ENCODE measurements around the gene ARHGAP30. TPM values are rescaled to one million over a fixed set of nuclear protein-coding genes. Genes with fewer than 3 reads are reported as not detected.

Gene ARHGAP30
- total and polyA plus RNA-seq, 2 of the 4 experiments (the other 2 are of a cell fraction), result 0.02 TPM; not detected in 1

DNA sequence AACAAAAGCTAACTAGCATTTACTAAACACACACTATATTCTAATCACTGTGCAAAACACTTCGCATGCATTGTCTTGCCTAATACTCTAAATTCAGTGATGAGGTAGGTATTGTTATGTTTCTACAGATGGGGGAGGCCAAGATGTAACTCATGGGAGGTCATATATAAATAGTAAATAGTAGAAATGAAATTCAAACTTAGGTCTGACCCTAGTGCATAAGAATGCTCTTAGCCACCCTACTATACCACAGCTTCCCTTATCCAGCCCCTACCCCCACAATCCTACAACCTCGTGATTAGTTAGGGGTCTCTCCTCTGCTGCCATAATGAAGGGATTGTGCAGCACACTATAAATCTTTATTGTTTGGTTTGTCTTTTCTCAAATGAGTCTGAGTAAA lies 44.9 kb upstream of the ARHGAP30 start:
- H3K18ac ChIP-seq (ENCODE audit: low read depth, low read length), result no peak overlapping the region
- no peak overlapping the region for H4K91ac ChIP-seq (ENCODE audit: insufficient read depth, low read depth, low read length)
- no peak overlapping the region for H3K23ac ChIP-seq (ENCODE audit: low read depth, low read length)
- DNase-seq (peak; percentile 60), ATAC-seq (ENCODE audit: low read depth) (no peak)
- H3K56ac ChIP-seq (ENCODE audit: extremely low read depth, insufficient read depth, low read length), result no peak overlapping the region
- no peak overlapping the region for H2AK9ac ChIP-seq (replicated peaks; ENCODE audit: low read depth, low read length, poor library complexity)
- intact Hi-C loops (cut with micrococcal nuclease), result no loop called here
- H3K9me1 ChIP-seq (ENCODE audit: insufficient read depth, low read length), result peaks cover 27% of the 10 kb centered on the region
- dilution Hi-C loops (cut with HindIII; ENCODE audit: low sequenced_read_pairs, unreplicated experiment), result no loop called here
- H3K9ac ChIP-seq (ENCODE audit: low read depth, low read length), result no peak overlapping the region
- no peak overlapping the region for H2BK15ac ChIP-seq (ENCODE audit: low read depth, low read length)
- H3K9me3 ChIP-seq (ENCODE audit: control insufficient read depth, insufficient read depth, low read length), result no peaks in the 10 kb centered on the region
- H3K27me3 ChIP-seq (ENCODE audit: control insufficient read depth, insufficient read depth, low read length), result no peaks in the 10 kb centered on the region
- BruUV-seq (replicated peaks), result no TSS peak
- peaks cover 23 to 83% of the 10 kb centered on the region in 2 experiments for H3K79me1 ChIP-seq (ENCODE audit: low read depth in 1 of 2, low read length in 2 of 2)
- H3K4me1 ChIP-seq (ENCODE audit: control insufficient read depth, insufficient read depth, low read length), result peaks cover 12% of the 10 kb centered on the region
- peak overlapping the region; percentile 66 for H2BK5ac ChIP-seq (ENCODE audit: low read depth, low read length, poor library complexity, severe bottlenecking)
- peak overlapping the region; percentile 52; the same call in 1 of the 2 replicates for H3K4me2 ChIP-seq (ENCODE audit: low read depth, low read length)
- H4K8ac ChIP-seq (ENCODE audit: low read depth in 2 of 2, low read length in 2 of 2), result peak overlapping the region in 1 of 2 experiments; percentile 36; a peak in 1 of 4 replicates
- no peak overlapping the region for H3K4me3 ChIP-seq (ENCODE audit: insufficient read depth, low read depth, low read length)
- H2AFZ ChIP-seq (replicated peaks; ENCODE audit: low read length, poor library complexity), result no peak overlapping the region
- H2BK20ac ChIP-seq (ENCODE audit: low read depth, low read length), result no peak overlapping the region
- peaks cover 47% of the 10 kb centered on the region for H4K20me1 ChIP-seq (ENCODE audit: insufficient read depth, low read length)
- peaks cover 7% of the 10 kb centered on the region for H3K36me3 ChIP-seq (ENCODE audit: control insufficient read depth, insufficient read depth, low read length)
- WGBS, 2 experiments (ENCODE audit: extremely low coverage in 2 of 2, insufficient read length in 1 of 2), result no CpG with 5 or more reads among the region's 2 CpGs
- ChIA-PET POLR2A (ENCODE audit: unreplicated experiment) (no interaction called here), CTCF (interaction anchor here (0.6 kb wide), 1 partner anchor 124 kb away, joined by 3 read pairs; no protein-coding TSS in a partner anchor)
- in situ Hi-C loops (cut with MboI; ENCODE audit: low sequenced_read_pairs), result no loop called here
- no peak overlapping the region for H2AK5ac ChIP-seq (ENCODE audit: low read depth, low read length)
- H4K5ac ChIP-seq (ENCODE audit: low read depth, low read length), result no peak overlapping the region
- TF ChIP-seq MAFK (IDR thresholded peaks at IDR 0.05; ENCODE audit: low read depth, low read length) (no peak), CEBPB (IDR thresholded peaks at IDR 0.05; ENCODE audit: low read depth, low read length) (peak; percentile 55; the same call in 1 of the 2 replicates)
- H3K4ac ChIP-seq (ENCODE audit: low read depth, low read length), result 0 out of 2 replicates have a peak overlapping the region, but pooled peaks have one; percentile 39
- no peak overlapping the region for H3K27ac ChIP-seq (ENCODE audit: insufficient read depth, low read length)
- peak overlapping the region; percentile 32 for H2BK120ac ChIP-seq (ENCODE audit: low read depth, low read length)
- no peak overlapping the region for H3K14ac ChIP-seq (replicated peaks; ENCODE audit: low read depth, low read length)

All from IMR-90 (cell line).